ENCODE measurements around the gene TRIAP1. TPM values are rescaled to one million over a fixed set of nuclear protein-coding genes. Genes with fewer than 3 reads are reported as not detected.

TRIAP1 gene
- 11.1 TPM for total RNA-seq

DNA sequence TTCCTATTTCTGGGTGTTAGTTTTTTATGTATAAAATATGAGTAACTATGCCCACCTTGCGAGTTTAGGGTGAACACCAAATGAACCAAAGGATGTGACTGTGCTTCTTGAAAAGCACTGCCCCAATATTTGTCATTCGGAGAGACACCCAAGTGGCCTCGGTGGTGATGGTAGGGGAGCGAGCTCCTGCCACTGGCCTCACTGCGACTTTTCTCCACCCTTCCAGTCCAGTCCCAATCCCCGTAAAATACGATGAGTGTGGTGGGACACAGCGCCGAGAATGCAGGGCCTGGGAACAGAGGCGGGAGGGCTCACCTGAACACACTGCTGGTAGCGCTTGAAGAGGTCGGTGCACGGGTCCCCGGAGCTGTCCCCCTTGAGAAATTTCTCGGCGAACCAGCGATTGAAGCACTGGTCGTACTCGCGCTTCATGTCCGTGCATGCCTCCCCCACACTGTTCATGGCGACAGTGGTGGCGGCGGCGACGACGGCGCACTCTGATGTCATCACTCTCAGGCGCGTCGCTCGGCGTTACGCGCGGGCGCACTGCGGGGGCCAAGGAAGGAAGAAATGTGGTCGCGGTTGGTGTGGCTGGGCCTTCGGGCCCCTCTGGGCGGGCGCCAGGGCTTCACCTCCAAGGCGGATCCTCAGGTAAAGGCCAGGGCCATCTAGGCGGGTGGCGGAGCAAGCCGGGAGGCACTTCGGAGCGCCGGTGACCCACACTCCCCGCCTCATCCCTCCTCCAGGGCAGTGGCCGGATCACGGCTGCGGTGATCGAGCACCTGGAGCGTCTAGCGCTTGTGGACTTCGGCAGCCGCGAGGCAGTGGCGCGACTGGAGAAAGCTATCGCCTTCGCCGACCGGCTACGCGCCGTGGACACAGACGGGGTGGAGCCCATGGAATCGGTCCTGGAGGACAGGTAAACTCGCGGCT lies at the start of gene TRIAP1, which contains the start of gene GATC:
Gene TRIAP1 (minus strand): TSS at position 474 of the 933 bp plus-strand sequence. CDS start 12 bp downstream, at position 462.
Gene GATC (plus strand): TSS at position 534 of the 933 bp plus-strand sequence. CDS start 37 bp downstream, at position 571.

DNA sequence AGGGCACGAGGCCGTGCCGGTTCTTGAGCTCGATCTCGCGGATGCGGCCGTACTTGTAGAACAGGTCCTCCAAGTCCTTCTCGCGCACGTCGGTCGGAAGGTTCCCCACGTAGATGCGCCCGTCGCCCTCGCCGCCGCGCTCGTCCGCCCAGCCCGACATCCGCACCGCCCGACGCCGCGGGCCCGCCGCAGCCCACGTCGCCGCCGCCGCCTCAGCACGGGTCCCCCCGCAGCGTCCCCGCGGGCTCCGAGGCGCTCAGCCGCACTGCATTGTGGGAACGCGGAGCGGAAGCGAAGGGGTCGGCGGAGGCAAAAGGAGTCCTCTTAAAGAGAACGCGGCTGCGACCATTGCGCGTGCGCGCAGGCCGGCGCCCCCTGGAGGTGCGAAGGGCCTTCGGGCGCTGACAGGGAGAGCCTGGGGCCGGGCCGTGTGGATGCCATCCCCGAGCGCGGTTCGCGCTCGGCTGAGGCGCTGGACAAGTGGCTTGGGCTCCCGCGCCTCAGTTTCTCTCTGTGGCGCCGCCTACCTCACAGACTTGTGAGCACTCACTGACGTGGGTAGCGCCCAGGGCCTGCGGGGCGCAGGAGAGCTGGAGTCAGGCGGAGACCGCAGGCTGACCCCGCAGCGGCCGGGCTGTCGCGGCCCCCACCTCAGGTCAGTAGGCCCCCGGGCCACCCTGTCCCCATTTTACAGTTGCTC lies 23.4 kb upstream of the TRIAP1 start, which contains the start of gene SRSF9:
Gene SRSF9 (minus strand): TSS at position 299 of the 700 bp plus-strand sequence. CDS start 139 bp downstream, at position 160.

DNA sequence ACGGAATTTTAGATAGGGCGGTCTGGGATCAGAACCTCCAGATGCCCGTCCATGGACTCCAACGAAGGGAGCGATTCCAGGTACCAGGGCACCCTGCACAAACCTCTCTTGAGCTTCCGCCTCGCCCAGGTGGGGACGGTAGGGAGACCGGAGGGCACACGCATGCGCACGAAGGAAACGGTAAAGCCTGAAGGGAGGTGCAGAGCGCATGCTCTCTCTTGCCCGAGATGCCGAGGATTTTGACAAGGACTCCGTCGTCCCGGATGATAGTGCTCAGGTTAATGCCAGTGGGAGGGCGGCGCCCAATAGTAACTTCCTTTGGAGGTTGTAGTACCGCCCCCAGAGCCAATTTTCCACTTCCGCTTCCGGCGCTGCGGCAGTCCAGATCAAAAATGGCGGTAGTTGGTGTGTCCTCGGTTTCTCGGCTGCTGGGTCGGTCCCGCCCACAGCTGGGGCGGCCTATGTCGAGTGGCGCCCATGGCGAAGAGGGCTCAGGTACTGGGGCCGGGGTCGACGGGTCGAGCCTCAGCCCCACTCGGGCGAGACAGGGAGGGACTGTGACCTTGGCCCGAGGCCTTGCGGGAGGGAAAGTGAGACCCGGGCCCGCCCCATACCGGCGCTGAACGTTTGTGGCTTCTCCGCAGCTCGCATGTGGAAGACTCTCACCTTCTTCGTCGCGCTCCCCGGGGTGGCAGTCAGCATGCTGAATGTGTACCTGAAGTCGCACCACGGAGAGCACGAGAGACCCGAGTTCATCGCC lies 8.3 kb downstream of the TRIAP1 start, which contains the start of gene COX6A1:
Gene COX6A1 (plus strand): TSS at position 379 of the 760 bp plus-strand sequence. CDS start 14 bp downstream, at position 393.

Other genes with a start within 250 kb of the TRIAP1 start
- gene RPLP0, start 245.3 kb downstream of the TRIAP1 start, total RNA-seq: 1,871 TPM
- 61.1 TPM for gene PXN, start 180.7 kb downstream of the TRIAP1 start, total RNA-seq
- gene RNU4-2, start 154.5 kb downstream of the TRIAP1 start, total RNA-seq: under 0.01 TPM
- gene RNU4-1, start 153.1 kb downstream of the TRIAP1 start, total RNA-seq: under 0.01 TPM
- gene SIRT4, start 144.1 kb downstream of the TRIAP1 start, total RNA-seq: 9.5 TPM
- gene PLA2G1B, start 118.6 kb downstream of the TRIAP1 start, total RNA-seq: not detected
- 121 TPM for gene MSI1, start 77.2 kb downstream of the TRIAP1 start, total RNA-seq
- gene COX6A1, start 8.3 kb downstream of the TRIAP1 start, total RNA-seq: 218 TPM
- 40.0 TPM for gene GATC, start 60 bp upstream of the TRIAP1 start, total RNA-seq
- 122 TPM for gene SRSF9, start 23.4 kb upstream of the TRIAP1 start, total RNA-seq
- 194 TPM for gene DYNLL1, start 49.7 kb upstream of the TRIAP1 start, total RNA-seq
- gene COQ5, start 82.8 kb upstream of the TRIAP1 start, total RNA-seq: 44.0 TPM
- 192 TPM for gene RNF10, start 88.0 kb upstream of the TRIAP1 start, total RNA-seq
- gene POP5, start 135.0 kb upstream of the TRIAP1 start, total RNA-seq: 29.6 TPM
- gene CABP1, start 194.2 kb upstream of the TRIAP1 start, total RNA-seq: 5.7 TPM
- gene MLEC, start 240.8 kb upstream of the TRIAP1 start, total RNA-seq: 87.2 TPM